A673 (cell line): ENCODE measurements around the gene TNFAIP8L3. TPM values are rescaled to one million over a fixed set of nuclear protein-coding genes. Genes with fewer than 3 reads are reported as not detected.

Experiments used
- BruUV-seq: library from RNA; stranded (reverse); fragments of 400-500 nt; replicated peaks from 2 replicates; lab custom pipeline; 2021; lab: Mats Ljungman, UMichigan
- CTCF ChIA-PET: fragments of 300-600 bp; sonication (Branson Sonifier 250); formaldehyde crosslinking; loops from one replicate; lab custom pipeline; 2022; ENCODE audit warnings: antibody characterized with exemption; lab: Charles Lee
- POLR2A ChIA-PET: fragments of 300-600 bp; sonication (Branson Sonifier 250); formaldehyde crosslinking; loops from one replicate; lab custom pipeline; 2022; ENCODE audit warnings: antibody characterized with exemption; ENCODE audit not compliant: low non-redundant PET; lab: Charles Lee
- DNase-seq: peaks from one replicate; pipeline ENCODE4 v3.0.0-alpha.2; 2015; ENCODE audit warnings: low spot score
- H3K27ac ChIP-seq: fragments of 200-600 bp; sonication (generic); 2 replicates; pipeline ENCODE4 v1.5.1; 2016; ENCODE audit warnings: mixed run types, low read depth, mild to moderate bottlenecking, mixed read lengths, antibody characterized with exemption, low read length; ENCODE audit not compliant: poor library complexity, severe bottlenecking
- H3K27me3 ChIP-seq: fragments of 200-600 bp; sonication (generic); replicated peaks from 2 replicates; pipeline ENCODE4 v1.6.1; 2017; ENCODE audit warnings: mixed run types, low read depth, mild to moderate bottlenecking, mixed read lengths, antibody characterized with exemption, low read length; ENCODE audit not compliant: insufficient read depth, poor library complexity
- H3K36me3 ChIP-seq: fragments of 200-600 bp; sonication (generic); 2 replicates; pipeline ENCODE4 v1.6.1; 2016; ENCODE audit warnings: mixed run types, mild to moderate bottlenecking, mixed read lengths, antibody characterized with exemption, low read length; ENCODE audit not compliant: insufficient read depth, poor library complexity, severe bottlenecking
- H3K4me1 ChIP-seq: fragments of 200-600 bp; sonication (generic); 2 replicates; pipeline ENCODE4 v1.6.1; 2017; ENCODE audit warnings: mixed run types, mild to moderate bottlenecking, mixed read lengths, antibody characterized with exemption, low read length; ENCODE audit not compliant: insufficient read depth, poor library complexity, severe bottlenecking
- H3K4me3 ChIP-seq: fragments of 200-600 bp; sonication (generic); 2 replicates; pipeline ENCODE4 v1.5.1; 2016; ENCODE audit warnings: low read depth, mixed run types, mild to moderate bottlenecking, mixed read lengths, low read length; ENCODE audit not compliant: poor library complexity, severe bottlenecking
- H3K9me3 ChIP-seq: fragments of 200-600 bp; sonication (generic); 2 replicates; pipeline ENCODE4 v1.6.1; 2016; ENCODE audit warnings: mixed run types, low read depth, mild to moderate bottlenecking, mixed read lengths, antibody characterized with exemption, low read length; ENCODE audit not compliant: poor library complexity, severe bottlenecking
- CTCF ChIP-seq: fragments of 300-800, 200-600 bp; sonication (generic); conservative IDR thresholded peaks from 2 replicates; pipeline ENCODE4 v1.5.1; 2017; ENCODE audit warnings: low read depth, mild to moderate bottlenecking, antibody characterized with exemption, low read length, moderate library complexity, mixed read lengths
- EZH2 ChIP-seq: fragments of 200-600 bp; sonication (generic); IDR thresholded peaks from 2 replicates; pipeline ENCODE4 v1.6.1; 2017; ENCODE audit warnings: borderline replicate concordance, low read depth, mild to moderate bottlenecking, mixed read lengths, antibody characterized with exemption, low read length; ENCODE audit not compliant: poor library complexity, severe bottlenecking
- intact Hi-C: fragments of 100-400 bp; cut with micrococcal nuclease; formaldehyde crosslinking; loops from one replicate; pipeline ENCODE4 v1.10.0; 2022; ENCODE audit not compliant: unreplicated experiment
- total RNA-seq: library from RNA; stranded (reverse); gene quantifications from 2 replicates; pipeline ENCODE4 v1.2.3, GENCODE V29; 2021

The TNFAIP8L3 gene
- total RNA-seq, 1 experiment from 2014 or later, result 0.15 TPM

- intact Hi-C loops, result loop anchor here (10.0 kb wide), 1 partner anchor 318 kb away; no protein-coding TSS in a partner anchor
Measured at GRCh38 chr15:51046799-51047449, 47.8 kb downstream of the TNFAIP8L3 start.

GRCh38 chr15:51046016-51046415, 48.7 kb downstream of the TNFAIP8L3 start:
- CTCF ChIA-PET, result no interaction called here

More at GRCh38 chr15:51046799-51047449, 47.8 kb downstream of the TNFAIP8L3 start:
- Histone ChIP-seq H3K27ac (no peak overlapping the region), H3K4me1 (no peaks in the 10 kb centered on the region), H3K9me3 (no peaks in the 10 kb centered on the region), H3K36me3 (no peaks in the 10 kb centered on the region), H3K4me3 (no peak overlapping the region), H3K27me3 (no peaks in the 10 kb centered on the region)
- ChIA-PET CTCF (no interaction called here), POLR2A (no interaction called here)
- no peak for DNase-seq
- TF ChIP-seq EZH2, result no peak
- no TSS peak for BruUV-seq

DNA sequence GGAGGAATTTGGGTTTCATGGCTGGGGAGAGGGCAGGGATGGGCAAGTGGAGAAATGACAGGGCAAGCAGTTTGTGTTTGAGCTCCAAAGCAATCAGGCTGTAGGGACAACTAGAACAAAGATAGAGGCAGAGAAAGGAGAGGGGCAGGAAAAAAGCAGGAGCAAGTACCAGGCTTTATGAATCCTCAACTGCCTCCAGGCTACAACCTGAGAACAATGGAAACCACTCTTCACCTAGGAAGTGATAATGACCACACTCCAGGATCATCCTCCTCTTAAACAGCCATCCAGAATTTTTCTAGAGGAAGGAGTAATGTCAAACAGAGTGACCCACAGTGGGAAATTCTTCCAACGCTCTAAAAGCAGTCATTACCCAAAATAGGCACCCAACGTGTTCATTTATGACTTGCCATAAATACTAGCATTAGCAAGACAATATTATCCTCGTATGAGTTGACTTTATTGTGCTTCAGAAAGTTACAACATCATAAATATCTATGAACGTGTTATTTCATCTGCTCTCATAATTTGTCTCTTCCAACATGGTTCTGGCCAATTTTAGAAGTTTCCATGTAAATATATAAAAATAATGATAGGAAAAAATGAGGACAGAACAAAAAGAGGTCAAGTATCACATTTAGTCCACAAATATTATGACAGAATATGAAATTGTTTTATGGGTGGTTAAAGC, 50.5 kb downstream of the TNFAIP8L3 start:
- no peak for TF ChIP-seq CTCF
- no peak for TF ChIP-seq EZH2
- no peaks in the 10 kb centered on the region for H3K36me3 ChIP-seq
- ChIA-PET CTCF (no interaction called here), POLR2A (no interaction called here)
- intact Hi-C loops, result loop anchor here (10.0 kb wide), 1 partner anchor 321 kb away; no protein-coding TSS in a partner anchor
- no peaks in the 10 kb centered on the region for H3K4me1 ChIP-seq
- no peak overlapping the region for H3K4me3 ChIP-seq
- BruUV-seq, result no TSS peak
- no peak for DNase-seq
- H3K27ac ChIP-seq, result no peak overlapping the region
- H3K9me3 ChIP-seq, result no peaks in the 10 kb centered on the region
- H3K27me3 ChIP-seq, result no peaks in the 10 kb centered on the region

More at GRCh38 chr15:51046016-51046415, 48.7 kb downstream of the TNFAIP8L3 start:
- BruUV-seq, result no TSS peak
- Histone ChIP-seq H3K4me3 (no peak overlapping the region), H3K4me1 (no peaks in the 10 kb centered on the region), H3K27ac (no peak overlapping the region), H3K36me3 (no peaks in the 10 kb centered on the region), H3K9me3 (no peaks in the 10 kb centered on the region), H3K27me3 (no peaks in the 10 kb centered on the region)
- POLR2A ChIA-PET, result no interaction called here
- DNase-seq, result no peak
- TF ChIP-seq EZH2 (no peak), CTCF (no peak)
- intact Hi-C loops, result loop anchor here (10.0 kb wide), 1 partner anchor 319 kb away; no protein-coding TSS in a partner anchor
